MM.1S (cell line): ENCODE results near the gene FHDC1.

Experiments
- CTCF ChIP-seq: fragments of 300-600 bp; sonication (generic); IDR thresholded peaks from 2 replicates; pipeline ENCODE4 v1.5.1; 2016; ENCODE audit warnings: antibody characterized with exemption, low read length, mixed read lengths
- EZH2phosphoT487 ChIP-seq: fragments of 300-600 bp; sonication (generic); IDR thresholded peaks from 2 replicates; pipeline ENCODE4 v1.6.1; 2018; ENCODE audit warnings: antibody characterized with exemption, low read length

GRCh38 chr4:152920768-152921167 is 15.4 kb upstream of the FHDC1 start:
- no peak for TF ChIP-seq CTCF
- TF ChIP-seq EZH2phosphoT487, result no peak
